ENCODE data around the gene HAPSTR1. TPM values are rescaled to one million over a fixed set of nuclear protein-coding genes. Genes with fewer than 3 reads are reported as not detected.

HAPSTR1 gene
- total and polyA plus RNA-seq, 7 donors = 12.6 to 47.6 (median 43.8) TPM

GRCh38 chr16:9091867-9092281 lies 430 bp downstream of the HAPSTR1 start:
- peak; percentile 76 for DNase-seq

GRCh38 chr16:9092282-9092977 lies 986 bp downstream of the HAPSTR1 start:
- peaks cover 0 to 11% (median 2%) of the 10 kb centered on the region in 4 donors for H3K36me3 ChIP-seq
- H3K9me3 ChIP-seq = no peaks in the 10 kb centered on the region
- H3K4me3 ChIP-seq = peak overlapping the region; percentile 70 to 90 (median 85)
- H3K27ac ChIP-seq = peak overlapping the region; percentile 97 to 99 (median 99)
- TF ChIP-seq POLR2AphosphoS5 (IDR thresholded peaks at IDR 0.05) = peak in 1 of 4 donors; percentile 20
- TF ChIP-seq CTCF (IDR thresholded peaks at IDR 0.05) = no peak
- no peaks in the 10 kb centered on the region for H3K27me3 ChIP-seq
- intact Hi-C loops (cut with DNase I) = loop anchor here (5.0 to 10.0 kb wide), 3 partner anchors 45 to 1652 kb away; partner anchors contain the start of genes NUBP1, PMM2 and TMEM186
- H3K4me1 ChIP-seq = peaks cover 0 to 59% (median 54%) of the 10 kb centered on the region in 4 donors
- peak; percentile 73 for DNase-seq
- 1% methylated on average over 63 to 64 of the region's 64 CpGs for WGBS, 2 donors

More at GRCh38 chr16:9091867-9092281, 430 bp downstream of the HAPSTR1 start:
- peak overlapping the region; percentile 97 to 99 (median 99) for H3K27ac ChIP-seq
- peak overlapping the region; percentile 70 to 90 (median 85) for H3K4me3 ChIP-seq
- H3K27me3 ChIP-seq = no peaks in the 10 kb centered on the region
- peaks cover 0 to 5% (median 2%) of the 10 kb centered on the region in 4 donors for H3K36me3 ChIP-seq
- intact Hi-C loops (cut with DNase I) = loop anchor here (2.0 to 10.0 kb wide), 4 partner anchors 45 to 1653 kb away; partner anchors contain the start of genes NUBP1, PMM2 and TMEM186
- H3K4me1 ChIP-seq = peaks cover 0 to 53% (median 48%) of the 10 kb centered on the region in 4 donors
- H3K9me3 ChIP-seq = no peaks in the 10 kb centered on the region
- no peak for TF ChIP-seq POLR2A (IDR thresholded peaks at IDR 0.05)
- no peak for TF ChIP-seq POLR2AphosphoS5 (IDR thresholded peaks at IDR 0.05)
- no peak for TF ChIP-seq CTCF (IDR thresholded peaks at IDR 0.05)
- no peak for TF ChIP-seq EP300 (IDR thresholded peaks at IDR 0.05)
- 1% methylated on average over 51 of the region's 51 CpGs for WGBS, 2 donors

GRCh38 chr16:9092978-9093344 lies 1.5 kb downstream of the HAPSTR1 start:
- whole genome bisulfite sequencing, 2 donors = 0 to 2% methylated on average over 18 of the region's 18 CpGs
- Histone ChIP-seq H3K4me1 (peaks cover 0 to 64% (median 59%) of the 10 kb centered on the region in 4 donors), H3K27ac (peak overlapping the region; percentile 97 to 99 (median 99)), H3K36me3 (peaks cover 0 to 16% (median 2%) of the 10 kb centered on the region in 4 donors), H3K9me3 (no peaks in the 10 kb centered on the region), H3K4me3 (peak overlapping the region; percentile 70 to 90 (median 85)), H3K27me3 (no peaks in the 10 kb centered on the region)
- TF ChIP-seq POLR2A (IDR thresholded peaks at IDR 0.05) (no peak), POLR2AphosphoS5 (IDR thresholded peaks at IDR 0.05) (no peak), CTCF (IDR thresholded peaks at IDR 0.05) (no peak), EP300 (IDR thresholded peaks at IDR 0.05) (no peak)
- intact Hi-C loops (cut with DNase I) = loop anchor here (5.0 to 10.0 kb wide), 3 partner anchors 46 to 1652 kb away; partner anchors contain the start of genes NUBP1, PMM2 and TMEM186
- peak; percentile 70 for DNase-seq

GRCh38 chr16:9094011-9094846 lies 2.8 kb downstream of the HAPSTR1 start:
- H3K36me3 ChIP-seq = peaks cover 0 to 16% (median 2%) of the 10 kb centered on the region in 4 donors
- no peaks in the 10 kb centered on the region for H3K27me3 ChIP-seq
- WGBS, 2 donors = 11 to 29% methylated on average over 8 of the region's 8 CpGs
- no peak for DNase-seq
- peak overlapping the region; percentile 7 to 90 (median 78) for H3K4me3 ChIP-seq
- peaks cover 0 to 77% (median 72%) of the 10 kb centered on the region in 4 donors for H3K4me1 ChIP-seq
- intact Hi-C loops (cut with DNase I) = loop anchor here (5.0 to 10.0 kb wide), 3 partner anchors 47 to 1651 kb away; partner anchors contain the start of genes NUBP1, PMM2 and TMEM186
- H3K9me3 ChIP-seq = no peaks in the 10 kb centered on the region
- H3K27ac ChIP-seq = peak overlapping the region in 3 of 4 donors; percentile 21 to 99 (median 97)
- no peak for TF ChIP-seq POLR2AphosphoS5 (IDR thresholded peaks at IDR 0.05)
- no peak for TF ChIP-seq CTCF (IDR thresholded peaks at IDR 0.05)
- no peak for TF ChIP-seq EP300 (IDR thresholded peaks at IDR 0.05)
- TF ChIP-seq POLR2A (IDR thresholded peaks at IDR 0.05) = no peak
